Testis (tissue), 3 donors: ENCODE measurements around the gene DNAJB2. TPM values are rescaled to one million over a fixed set of nuclear protein-coding genes. Genes with fewer than 3 reads are reported as not detected.
A peak's percentile ranks its signal among the peaks of the same experiment; 100 is the strongest.

Experiments used
- DNase-seq: peaks from one replicate; pipeline ENCODE4 v3.0.0-alpha.2; 2019
- H3K27ac ChIP-seq, 2 donors: fragments of 200-600 bp; sonication (generic); one replicate each; pipeline ENCODE4 v1.5.1; 2019
- H3K27me3 ChIP-seq: fragments of 200-600 bp; sonication (generic); one replicate; pipeline ENCODE4 v1.5.1; 2019
- H3K36me3 ChIP-seq: fragments of 200-600 bp; sonication (generic); one replicate; pipeline ENCODE4 v1.5.1; 2017; ENCODE audit warnings: low read depth; ENCODE audit errors: missing control alignments
- H3K4me1 ChIP-seq: fragments of 200-600 bp; sonication (generic); one replicate; pipeline ENCODE4 v1.5.1; 2019
- H3K4me3 ChIP-seq, 2 donors: fragments of 200-600 bp; sonication (generic); one replicate each; pipeline ENCODE4 v1.5.1; 2017 to 2019
- H3K9me3 ChIP-seq: fragments of 200-600 bp; sonication (generic); one replicate; pipeline ENCODE4 v1.5.1; 2017
- CTCF ChIP-seq, 3 experiments: fragments of 450-650 bp in 2 of 3; fragments of 200-600 bp in 1 of 3; sonication (generic) in 1 of 3; IDR thresholded peaks; one replicate each; pipeline ENCODE4 v1.5.1; 2016 to 2019; ENCODE audit warnings: antibody characterized with exemption in 3 of 3, mild to moderate bottlenecking in 2 of 3, moderate library complexity in 1 of 3
- POLR2A ChIP-seq: fragments of 450-650 bp; IDR thresholded peaks from one replicate; pipeline ENCODE4 v1.6.1; 2017; ENCODE audit warnings: antibody characterized with exemption, mild to moderate bottlenecking, moderate library complexity
- WGBS, 2 donors: methylation state at CpG; one replicate each; pipeline ENCODE4 v1.1.5; 2018; 5-methylcytosine and 5-hydroxymethylcytosine counted together
- intact Hi-C: fragments of 100-400 bp; cut with DNase I; formaldehyde crosslinking; loops from one replicate; pipeline ENCODE4 v1.15.1; 2023; ENCODE audit warnings: low total_unique reads
- polyA plus RNA-seq: library from polyadenylated mRNA; stranded (reverse); fragments of 350-450 nt; fragmentation: Illumina TruSeq; extraction: RNeasy Lipid Tissue Mini Kit (QIAGEN cat#74804); gene quantifications from one replicate; pipeline ENCODE4 v1.2.3, GENCODE V29; 2014; ENCODE audit warnings: low read depth, low replicate concordance; ENCODE audit not compliant: insufficient read depth
- total RNA-seq, 2 donors: library from RNA; depleted of rRNA; stranded (reverse); fragments of >200 nt; gene quantifications; one replicate each; pipeline ENCODE4 v1.2.3, GENCODE V29; 2016

The DNAJB2 gene
- total and polyA plus RNA-seq, 3 donors from 2014 or later, result 139 to 152 (median 149) TPM

- Histone ChIP-seq H3K4me1 (peaks cover 11% of the 10 kb centered on the region), H3K36me3 (no peaks in the 10 kb centered on the region), H3K9me3 (no peaks in the 10 kb centered on the region), H3K27ac (peak overlapping the region; percentile 91 to 94), H3K27me3 (no peaks in the 10 kb centered on the region), H3K4me3 (peak overlapping the region; percentile 94)
- no peak for DNase-seq
- TF ChIP-seq CTCF (IDR thresholded peaks at IDR 0.05) (no peak), POLR2A (no peak)
- intact Hi-C loops, result no loop called here
- 12 to 19% methylated on average over 6 of the region's 6 CpGs for WGBS, 2 donors
Observed at GRCh38 chr2:219244789-219245147, 34.4 kb upstream of the DNAJB2 start.

- Histone ChIP-seq H3K9me3 (no peaks in the 10 kb centered on the region), H3K27me3 (no peaks in the 10 kb centered on the region), H3K4me3 (peak within 1 kb of the TSS; percentile 94), H3K27ac (peak within 1 kb of the TSS; percentile 91 to 94), H3K4me1 (peaks cover 11% of the 10 kb centered on the region), H3K36me3 (no peaks in the 10 kb centered on the region)
- WGBS, 2 donors, result 0 to 1% methylated on average over 17 to 32 of the region's 46 CpGs
- TF ChIP-seq CTCF (IDR thresholded peaks at IDR 0.05) (no peak), POLR2A (peak; percentile 19)
- intact Hi-C loops, result no loop called here
- peak; percentile 94 for DNase-seq
Observed at GRCh38 chr2:219245148-219245898, 33.8 kb upstream of the DNAJB2 start, which contains the start of the genes GLB1L and STK16. Gene GLB1L (minus strand): TSS chr2:219245444. CDS start chr2:219243573, 1,871 bp downstream. Gene STK16 (plus strand): TSS chr2:219245479. CDS start chr2:219246000, 521 bp downstream.

- TF ChIP-seq POLR2A (no peak), CTCF (IDR thresholded peaks at IDR 0.05) (no peak)
- Histone ChIP-seq H3K4me1 (peaks cover 11% of the 10 kb centered on the region), H3K27ac (peak overlapping the region; percentile 91 to 94), H3K9me3 (no peaks in the 10 kb centered on the region), H3K27me3 (no peaks in the 10 kb centered on the region), H3K4me3 (peak overlapping the region; percentile 94), H3K36me3 (no peaks in the 10 kb centered on the region)
- WGBS, 2 donors, result 6 to 10% methylated on average over 10 of the region's 10 CpGs
- DNase-seq, result no peak
- intact Hi-C loops, result no loop called here
Observed at GRCh38 chr2:219245899-219246230, 33.3 kb upstream of the DNAJB2 start.

GRCh38 chr2:219246559-219246958 lies 32.6 kb upstream of the DNAJB2 start:
- DNase-seq, result no peak
- Histone ChIP-seq H3K4me3 (no peak overlapping the region), H3K27ac (no peak overlapping the region), H3K4me1 (peaks cover 11% of the 10 kb centered on the region), H3K36me3 (no peaks in the 10 kb centered on the region), H3K9me3 (no peaks in the 10 kb centered on the region), H3K27me3 (no peaks in the 10 kb centered on the region)
- intact Hi-C loops, result no loop called here
- 93 to 96% methylated on average over 10 of the region's 10 CpGs for WGBS, 2 donors
- no peak for TF ChIP-seq POLR2A
- TF ChIP-seq CTCF (IDR thresholded peaks at IDR 0.05), result no peak
